ENCODE measurements around the gene LTBP1.
"Not testable (repeated sequence)": the region's sequence is repeated elsewhere in the genome, so short reads cannot be mapped to it uniquely, and the experiment has no call there.

The LTBP1 gene

DNA sequence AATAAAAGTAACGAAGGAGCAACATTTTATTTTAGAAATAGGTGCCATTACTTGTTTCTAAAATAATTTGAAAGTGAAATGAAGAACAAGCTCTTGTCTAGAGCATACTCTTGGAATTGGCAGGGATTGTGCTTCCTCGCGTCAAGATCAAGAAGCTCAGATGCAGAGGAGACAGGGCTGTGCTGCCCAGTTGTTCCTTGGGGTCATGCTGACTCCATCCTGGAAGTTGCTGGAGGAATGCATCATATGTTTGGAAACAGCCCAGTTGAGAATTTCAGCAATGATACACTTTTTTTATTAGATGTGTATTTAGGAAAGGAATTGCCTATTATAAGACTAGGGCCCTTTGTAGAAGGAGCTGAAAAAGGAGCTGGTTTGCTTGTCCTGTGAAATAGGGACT lies 17.2 kb downstream of the LTBP1 start:
- DNase-seq (ENCODE audit: low spot score) = peak; percentile 40

DNA sequence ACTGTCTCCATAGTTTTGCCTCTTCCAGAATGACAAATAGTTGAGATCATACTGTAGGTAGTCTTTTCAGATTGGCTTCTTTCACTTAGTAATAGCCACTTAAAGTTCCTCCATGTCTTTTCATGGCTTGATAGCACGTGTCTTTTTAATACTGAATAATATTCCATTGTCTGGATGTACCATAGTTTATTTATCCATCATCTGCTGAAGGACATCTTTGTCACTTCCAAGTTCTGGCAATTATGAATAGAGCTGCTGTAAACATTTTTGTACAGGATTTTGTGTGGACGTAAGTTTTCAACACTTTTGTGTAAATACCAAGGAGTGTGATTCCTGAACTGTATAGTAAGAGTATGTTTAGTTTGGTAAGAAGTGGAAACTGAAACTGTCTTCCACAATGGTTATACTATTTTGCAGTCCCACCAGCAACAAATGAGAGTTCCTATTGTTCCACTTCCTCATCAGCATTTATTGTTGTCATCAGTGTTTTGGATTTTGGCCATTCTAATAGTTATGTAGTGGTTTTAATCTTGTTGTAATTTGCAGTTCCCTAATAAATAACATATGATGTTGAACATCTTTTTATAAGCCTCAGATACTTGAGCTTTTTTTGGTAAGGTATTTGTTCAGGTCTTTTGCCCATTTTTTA lies 18.9 kb downstream of the LTBP1 start:
- no peak for DNase-seq (ENCODE audit: low spot score)

DNA sequence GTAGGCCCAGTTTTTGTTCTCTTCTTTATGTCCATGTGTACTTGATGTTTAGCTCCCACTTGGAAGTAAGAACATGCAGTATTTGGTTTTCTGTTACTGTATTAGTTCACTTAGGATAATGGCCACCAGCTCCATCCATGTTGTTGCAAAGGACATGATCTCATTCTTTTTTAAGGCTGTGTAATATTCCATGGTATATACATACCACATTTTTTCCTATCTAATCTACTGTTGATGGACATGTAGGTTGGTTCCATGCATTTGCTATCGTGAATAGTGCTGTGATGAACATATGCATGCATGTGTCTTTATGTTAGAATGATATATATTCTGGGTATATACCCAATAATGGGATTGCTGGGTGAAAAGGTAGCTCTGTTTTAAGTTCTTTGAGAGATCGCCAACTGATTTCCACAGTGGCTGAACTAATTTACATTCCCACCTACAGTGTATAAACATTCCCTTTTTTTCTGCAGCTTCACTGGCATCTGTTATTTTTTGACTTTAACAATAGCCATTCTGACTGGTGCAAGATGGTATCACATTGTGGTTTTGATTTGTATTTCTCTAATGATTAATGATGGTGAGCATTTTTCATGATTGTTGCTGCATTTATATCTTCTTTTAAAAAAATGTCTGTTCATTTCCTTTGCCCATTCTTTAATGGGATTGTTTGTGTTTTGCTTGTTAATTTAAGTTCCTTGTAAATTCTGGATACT lies 22.9 kb downstream of the LTBP1 start:
- DNase-seq (ENCODE audit: low spot score) = no peak

DNA sequence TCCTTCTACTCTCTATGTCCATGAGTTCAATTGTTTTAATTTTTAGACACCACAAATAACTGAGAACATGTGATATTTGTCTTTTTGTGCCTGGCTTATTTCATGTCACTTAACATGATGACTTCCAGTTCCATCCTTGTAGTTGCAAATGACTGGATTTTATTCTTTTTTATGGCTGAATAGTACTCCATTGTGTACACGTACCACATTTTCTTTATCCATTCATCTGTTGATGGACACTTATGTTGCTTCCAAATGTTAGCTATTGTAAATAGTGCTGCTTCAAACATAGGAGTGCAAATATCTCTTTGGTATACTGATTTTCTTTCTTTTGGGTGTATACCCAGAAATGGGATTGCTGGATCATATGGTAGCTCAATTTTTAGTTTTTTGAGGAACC lies 27.0 kb downstream of the LTBP1 start:
- not testable (repeated sequence) for DNase-seq (ENCODE audit: low spot score)

DNA sequence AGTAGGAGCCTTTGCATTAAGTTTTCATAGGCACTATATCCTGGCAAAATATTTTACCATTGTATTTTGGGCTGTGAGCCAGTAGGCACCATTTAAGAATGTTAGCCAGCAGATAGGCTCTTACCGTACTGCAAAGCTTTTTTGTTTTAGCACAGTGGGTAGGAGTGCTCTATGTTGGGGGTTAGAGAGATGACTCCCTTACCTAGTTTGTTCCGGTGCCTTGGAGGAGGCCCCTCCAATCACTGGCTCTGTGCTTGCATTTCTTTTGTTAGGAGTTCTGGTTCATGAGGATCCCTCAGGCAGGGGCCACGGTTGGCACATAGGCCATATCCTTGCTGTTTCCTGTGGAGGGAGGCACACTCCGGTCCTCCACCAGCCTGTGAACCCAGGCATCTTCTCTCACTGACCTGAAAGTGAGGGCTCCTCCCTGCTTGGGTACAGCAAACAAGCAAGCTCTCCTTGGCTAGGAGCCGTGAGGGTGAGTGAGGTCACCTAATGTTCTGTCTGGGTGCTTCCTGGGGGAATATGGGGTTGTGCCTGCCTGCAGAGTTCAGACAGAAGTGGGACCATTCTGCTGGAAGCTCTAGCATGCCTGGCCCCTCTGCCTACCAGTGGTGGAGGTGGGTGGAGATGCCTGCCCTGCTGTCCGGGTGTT lies 29.8 kb downstream of the LTBP1 start:
- DNase-seq (ENCODE audit: low spot score) = no peak

DNA sequence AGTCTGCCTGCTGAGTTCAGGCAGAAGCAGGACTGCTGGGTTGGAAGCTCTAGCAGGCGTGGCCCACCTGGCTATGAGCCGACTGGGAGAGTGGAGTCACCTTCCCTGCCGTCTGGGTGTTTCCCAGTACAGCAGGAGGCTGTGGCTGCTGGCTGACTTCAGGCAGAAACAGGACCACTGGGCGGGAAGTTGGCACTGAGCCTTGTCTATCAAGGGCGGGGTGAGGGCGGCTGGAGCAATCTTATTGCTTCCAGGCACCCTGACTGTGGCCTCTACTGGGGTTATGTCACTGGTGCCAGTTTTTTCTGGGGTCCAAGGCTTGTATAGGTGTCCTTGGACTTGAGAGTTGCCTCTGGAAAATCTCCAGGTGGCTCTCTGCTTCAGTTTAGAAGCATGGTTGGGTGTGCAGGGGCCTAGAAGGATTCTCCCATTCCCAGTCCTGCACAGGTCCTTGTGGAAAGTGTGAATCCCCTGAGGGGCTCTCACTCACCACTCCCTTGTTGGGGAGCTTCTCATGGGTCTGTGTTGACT lies 30.5 kb downstream of the LTBP1 start:
- DNase-seq (ENCODE audit: low spot score) = no peak

DNA sequence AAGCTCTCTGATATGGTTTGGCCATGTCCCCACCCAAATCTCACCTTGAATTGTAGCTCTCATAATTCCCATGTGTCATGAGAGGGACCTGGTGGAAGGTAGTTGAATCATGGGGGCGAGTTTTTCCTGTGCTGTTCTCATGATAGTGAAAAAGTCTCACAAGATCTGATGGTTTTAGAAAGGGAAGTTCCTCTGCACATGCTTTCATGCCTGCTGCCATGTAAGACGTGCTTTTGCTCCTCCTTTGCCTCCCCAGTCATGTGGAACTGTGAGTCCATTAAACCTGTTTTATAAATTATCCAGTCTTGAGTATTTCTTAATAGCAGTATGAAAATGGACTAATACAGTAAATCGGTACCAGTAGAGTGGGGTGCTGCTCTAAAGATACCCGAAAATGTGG lies 34.9 kb downstream of the LTBP1 start:
- DNase-seq (ENCODE audit: low spot score) = no peak

DNA sequence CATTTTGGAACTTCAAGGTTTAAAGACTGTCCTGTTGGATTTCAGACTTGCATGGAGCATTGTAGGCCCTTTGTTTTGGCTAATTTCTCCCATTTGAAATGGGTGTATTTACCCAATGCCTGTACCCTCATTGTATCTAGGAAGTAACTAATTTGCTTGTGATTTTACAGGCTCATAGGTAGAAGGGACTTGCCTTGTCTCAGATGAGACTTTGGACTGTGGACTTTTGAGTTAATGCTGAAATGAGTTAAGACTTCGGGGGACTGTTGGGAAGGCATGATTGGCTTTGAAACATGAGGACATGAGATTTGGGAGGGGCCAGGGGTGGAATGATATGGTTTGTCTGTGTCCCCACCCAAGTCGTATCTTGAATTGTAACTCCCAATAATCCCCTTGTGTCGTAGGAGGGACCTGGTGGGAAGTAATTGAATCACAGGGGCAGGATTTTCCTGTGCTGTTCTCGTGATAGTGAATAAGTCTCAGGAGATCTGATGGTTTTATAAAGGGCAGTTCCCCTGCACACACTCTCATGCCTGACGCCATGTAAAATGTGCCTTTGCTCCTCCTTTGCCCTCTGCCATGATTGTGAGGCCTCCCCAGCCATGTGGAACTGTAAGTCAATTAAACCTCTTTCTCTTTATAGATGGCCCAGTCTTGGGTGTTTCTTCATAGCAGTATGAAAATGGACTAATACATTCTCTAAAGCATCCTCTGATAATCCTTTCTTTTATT lies 36.6 kb downstream of the LTBP1 start:
- not testable (repeated sequence) for DNase-seq (ENCODE audit: low spot score)

DNA sequence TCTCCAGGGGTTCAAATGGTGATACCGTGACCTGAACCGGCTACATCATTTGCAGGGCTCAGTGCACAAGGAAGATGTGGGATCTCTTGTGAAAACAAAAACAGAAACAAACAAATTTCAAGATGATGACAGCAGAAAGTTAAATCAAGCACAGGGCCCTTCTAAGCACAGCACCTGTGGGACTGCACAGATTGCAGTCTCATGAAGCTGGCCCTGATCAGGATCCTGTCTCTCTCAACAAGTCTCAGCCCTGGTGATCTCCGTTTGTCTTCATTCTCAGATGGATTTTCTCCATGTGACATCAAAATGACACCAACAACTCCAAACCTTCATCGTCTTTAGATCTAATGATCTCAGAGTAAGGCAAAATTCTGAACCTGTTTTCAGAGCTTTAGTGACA lies 39.7 kb downstream of the LTBP1 start:
- DNase-seq (ENCODE audit: low spot score) = no peak

DNA sequence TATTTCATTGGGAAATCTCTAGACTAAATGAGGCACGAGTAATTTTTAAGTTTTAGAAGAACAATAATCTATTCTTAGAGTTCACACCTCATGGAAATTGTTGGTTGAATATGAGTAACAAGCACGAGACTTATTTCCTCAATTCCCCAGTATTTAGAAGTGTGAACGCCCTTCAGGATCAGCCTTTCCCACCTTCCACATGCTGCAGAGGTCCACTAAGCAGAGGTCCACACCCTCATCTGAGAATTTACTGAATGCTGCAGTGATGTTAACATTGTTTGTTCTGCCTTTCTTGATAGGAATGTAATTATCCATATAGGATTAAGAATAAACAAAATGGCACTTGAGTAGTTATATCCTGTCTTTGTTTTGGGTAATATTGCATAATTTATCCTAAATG lies 41.8 kb downstream of the LTBP1 start:
- DNase-seq (ENCODE audit: low spot score) = no peak

DNA sequence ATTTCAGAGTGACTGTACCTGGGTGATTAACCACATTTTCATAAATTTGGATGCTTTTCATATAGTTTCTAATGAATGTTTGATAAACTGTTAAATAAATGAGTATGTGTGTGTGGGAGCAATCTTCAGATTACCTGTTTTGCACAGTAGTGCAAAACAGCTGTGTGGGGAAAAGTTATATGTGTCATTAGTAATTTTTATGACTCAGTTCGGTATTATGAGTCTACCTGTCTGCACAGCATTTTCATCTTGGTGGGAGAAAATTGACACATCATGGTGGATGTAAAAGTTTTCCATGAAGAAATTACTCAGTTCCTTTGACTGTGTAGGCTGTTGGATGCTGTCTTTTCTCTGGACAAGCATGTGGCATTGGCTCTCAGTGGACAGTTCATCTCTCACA lies 43.8 kb downstream of the LTBP1 start:
- no peak for DNase-seq (ENCODE audit: low spot score)

DNA sequence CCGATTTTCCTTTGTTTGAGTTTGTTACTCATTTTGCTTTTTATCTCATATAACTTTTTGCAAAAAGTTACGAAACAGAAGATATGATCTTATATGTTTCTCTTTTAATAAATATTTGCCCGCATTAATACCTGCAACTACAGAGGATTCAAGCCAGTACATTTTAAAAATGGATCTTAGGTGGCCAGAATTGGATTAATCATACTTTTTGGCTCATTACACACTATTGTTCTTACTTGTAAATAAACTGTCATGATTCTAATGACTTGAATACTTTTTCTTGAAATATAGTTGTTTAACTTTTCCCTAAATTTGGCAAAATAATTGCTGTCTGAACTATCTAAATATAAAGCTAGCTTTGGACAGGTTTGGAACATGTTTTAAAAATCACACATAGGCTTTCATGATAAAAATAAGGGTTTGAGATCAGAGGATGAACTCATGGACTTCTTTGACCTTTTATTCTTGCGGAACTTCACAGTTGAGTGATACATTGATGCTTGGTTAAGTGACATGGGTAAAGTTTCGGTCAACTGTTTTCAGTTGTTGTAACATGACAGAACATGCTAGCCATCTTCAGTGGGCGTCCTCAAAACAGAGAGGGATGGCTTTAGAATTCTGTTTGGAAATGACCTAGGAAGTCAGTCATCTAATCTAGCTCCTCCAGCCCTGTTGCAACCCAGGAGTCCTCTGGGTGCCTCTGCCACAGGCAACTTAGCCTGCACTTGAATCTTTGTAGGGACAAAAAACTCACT lies 44.5 kb downstream of the LTBP1 start:
- DNase-seq (ENCODE audit: low spot score) = no peak

DNA sequence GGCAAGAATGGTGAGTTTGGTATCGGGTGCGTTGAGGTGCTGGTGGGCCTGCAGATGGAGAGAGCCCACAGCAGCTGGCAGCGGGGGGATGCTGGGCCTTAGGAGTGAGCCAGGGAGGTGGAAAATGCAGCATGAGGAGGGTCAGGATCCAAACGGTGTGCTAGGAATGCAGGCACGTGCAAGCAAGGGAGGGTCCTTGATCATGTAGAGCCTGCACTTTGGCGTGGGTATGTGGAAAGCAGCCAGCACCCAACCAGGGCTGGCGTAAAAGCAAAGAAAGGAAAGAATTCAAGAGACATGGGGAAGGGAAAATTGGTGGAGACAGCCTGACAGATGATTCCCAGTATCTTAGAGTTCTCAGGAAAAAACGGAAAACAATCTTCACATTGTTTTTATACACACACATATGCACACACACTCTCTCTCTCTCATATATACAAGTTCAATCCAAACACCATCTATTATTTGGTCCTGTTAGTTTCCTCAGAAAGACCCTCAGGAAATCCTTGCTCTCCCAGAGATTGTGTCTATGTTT lies 46.3 kb downstream of the LTBP1 start:
- DNase-seq (ENCODE audit: low spot score) = no peak

DNA sequence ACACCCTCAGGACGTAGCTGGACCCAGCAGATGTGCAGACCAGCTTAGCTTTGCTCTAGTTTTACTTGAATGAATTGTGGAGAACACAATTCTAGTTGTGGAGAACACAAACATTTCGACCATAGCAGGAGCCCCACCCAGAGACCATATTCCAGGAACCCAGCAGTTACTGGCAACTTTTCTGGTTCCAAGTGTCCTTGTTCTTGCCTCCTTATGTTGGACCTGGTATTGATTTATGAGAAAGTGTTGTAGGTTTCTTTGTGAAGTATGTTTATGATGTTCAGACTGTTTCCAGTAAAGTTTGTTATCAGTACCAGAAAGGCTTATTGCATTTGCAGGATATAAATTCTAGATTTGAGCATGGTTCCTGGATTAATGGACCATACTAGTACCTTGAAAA lies 51.0 kb downstream of the LTBP1 start:
- DNase-seq (ENCODE audit: low spot score) = no peak

DNA sequence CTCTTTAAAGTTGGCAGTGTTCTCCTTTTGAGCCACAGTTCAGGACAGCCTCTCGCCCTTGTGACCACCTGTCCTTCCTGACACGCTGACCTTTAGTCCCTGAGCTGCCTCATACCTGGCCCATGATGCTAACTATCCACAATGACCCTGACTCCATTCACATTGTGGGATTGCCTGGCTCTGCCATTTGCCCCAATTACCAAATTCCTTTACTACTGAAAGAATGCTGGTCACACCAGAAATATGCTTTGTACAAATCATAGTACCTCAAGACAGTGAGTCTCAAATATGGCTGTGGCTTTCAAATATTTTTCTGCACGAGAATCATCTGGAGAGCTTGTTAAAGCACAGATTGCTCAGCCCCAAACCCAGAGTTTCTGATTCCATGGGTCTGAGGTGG lies 54.2 kb downstream of the LTBP1 start:
- DNase-seq (ENCODE audit: low spot score) = peak; percentile 41

DNA sequence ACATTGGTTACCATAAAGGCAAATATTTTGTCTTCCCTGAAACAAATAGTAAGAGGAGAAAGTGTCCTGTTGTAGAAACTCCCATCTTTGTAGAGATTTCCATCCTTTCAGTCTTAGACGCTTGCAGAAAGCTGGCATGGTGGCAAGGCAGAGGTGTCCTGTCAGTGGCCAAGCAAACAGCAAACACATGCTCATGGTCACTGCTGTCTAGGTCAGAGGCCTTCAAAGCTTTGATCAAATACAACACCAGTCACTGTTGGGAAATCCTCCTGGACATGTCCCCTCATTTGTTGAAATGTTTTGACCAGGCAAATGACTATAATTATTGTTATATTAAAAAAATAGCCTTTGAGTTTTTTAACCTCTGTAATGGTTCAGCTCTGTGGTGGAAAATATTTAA lies 55.1 kb downstream of the LTBP1 start:
- DNase-seq (ENCODE audit: low spot score) = no peak

DNA sequence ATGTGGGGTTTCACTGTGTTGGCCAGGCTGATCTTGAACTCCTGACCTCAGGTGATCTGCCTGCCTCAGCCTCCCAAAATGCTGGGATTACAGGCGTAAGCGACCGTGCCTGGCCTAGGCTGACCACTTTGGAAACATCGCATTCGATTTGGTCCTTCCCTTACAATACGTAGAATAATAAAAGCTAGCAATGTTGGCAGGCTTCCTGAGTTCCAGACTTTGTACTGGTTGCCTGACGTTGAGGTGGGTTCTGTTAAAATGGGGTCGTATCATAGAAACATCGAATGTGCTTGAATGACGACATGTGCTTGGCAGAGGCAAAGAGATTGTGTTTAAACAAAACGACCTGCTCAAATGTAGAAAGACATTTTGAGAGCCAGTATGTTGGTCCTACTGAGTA lies 56.1 kb downstream of the LTBP1 start:
- DNase-seq (ENCODE audit: low spot score) = no peak

DNA sequence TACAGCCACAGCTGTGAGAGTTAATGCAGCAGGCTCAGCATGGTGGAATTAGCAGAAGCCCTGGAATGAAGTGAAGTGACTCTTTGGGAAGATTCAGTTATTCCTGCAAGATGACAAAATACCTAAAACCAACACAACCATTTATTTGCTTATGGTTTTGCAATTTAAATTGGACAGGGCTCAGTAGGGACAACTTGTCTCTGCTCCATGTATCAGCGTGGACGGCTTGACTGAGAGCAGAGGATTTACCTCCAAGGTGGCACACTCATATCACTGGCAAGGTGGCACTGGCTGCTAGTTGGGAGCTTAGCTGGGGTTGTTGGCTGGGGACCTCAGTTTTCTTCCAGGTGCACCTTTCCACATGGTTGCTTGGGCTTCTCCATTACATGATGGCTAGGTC lies 58.3 kb downstream of the LTBP1 start:
- no peak for DNase-seq (ENCODE audit: low spot score)

DNA sequence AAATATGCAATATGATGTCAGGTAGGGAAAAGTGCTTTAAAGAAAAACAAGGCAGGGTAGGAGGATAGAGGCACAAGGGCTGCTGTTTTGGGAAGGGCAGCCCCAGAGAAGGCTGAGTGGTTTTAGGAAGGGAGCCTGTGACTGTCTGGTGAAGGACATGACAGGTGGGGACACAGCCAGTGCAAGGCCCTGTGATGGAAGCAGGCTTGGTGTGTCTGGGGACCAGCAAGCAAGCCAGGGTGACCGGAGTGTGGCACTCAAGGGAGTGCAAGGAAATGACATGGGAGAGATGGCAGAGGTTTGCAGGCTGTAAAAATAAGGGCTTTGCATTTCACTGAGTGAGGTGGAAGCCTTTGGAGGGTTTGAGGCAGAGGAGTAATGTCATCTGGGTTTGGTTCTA lies 62.0 kb downstream of the LTBP1 start:
- no peak for DNase-seq (ENCODE audit: low spot score)

DNA sequence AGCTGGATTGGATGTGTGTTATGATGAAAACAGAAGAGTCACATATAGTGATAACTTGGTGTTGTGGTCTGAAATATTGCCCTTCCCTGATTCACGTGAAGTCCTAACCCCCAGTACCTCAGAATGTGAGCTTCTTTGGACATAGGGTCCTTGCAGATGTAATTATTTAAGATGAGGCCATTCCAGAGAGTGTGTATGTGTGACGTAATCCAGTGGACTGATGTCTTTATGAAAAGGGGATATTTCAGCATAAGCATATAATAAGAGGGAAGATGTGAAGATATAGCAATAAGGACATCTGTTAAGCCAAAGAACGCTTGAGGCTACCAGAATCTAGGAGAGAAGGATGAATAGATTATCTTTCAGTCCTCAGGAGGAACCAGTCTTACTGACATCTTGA lies 62.5 kb downstream of the LTBP1 start:
- DNase-seq (ENCODE audit: low spot score) = no peak

DNA sequence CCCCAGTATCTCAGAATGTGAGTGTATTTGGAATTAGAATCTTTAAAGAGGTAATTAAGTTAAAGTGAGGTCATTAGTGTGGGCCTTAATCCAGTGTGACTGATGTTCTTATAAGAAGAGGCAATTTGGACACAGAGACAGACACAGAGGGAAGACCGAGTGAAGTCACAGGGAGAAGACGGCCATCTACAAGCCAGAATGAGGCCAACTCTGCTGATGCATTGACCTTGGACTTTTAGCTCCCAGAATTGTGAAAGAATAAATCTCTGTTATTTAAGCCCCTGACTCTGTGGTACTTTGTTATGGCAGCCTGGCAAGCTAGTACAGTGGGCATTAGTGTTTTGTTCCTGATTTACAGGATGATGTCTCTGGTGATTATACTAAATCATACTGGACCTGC lies 64.6 kb downstream of the LTBP1 start:
- DNase-seq (ENCODE audit: low spot score) = no peak

DNA sequence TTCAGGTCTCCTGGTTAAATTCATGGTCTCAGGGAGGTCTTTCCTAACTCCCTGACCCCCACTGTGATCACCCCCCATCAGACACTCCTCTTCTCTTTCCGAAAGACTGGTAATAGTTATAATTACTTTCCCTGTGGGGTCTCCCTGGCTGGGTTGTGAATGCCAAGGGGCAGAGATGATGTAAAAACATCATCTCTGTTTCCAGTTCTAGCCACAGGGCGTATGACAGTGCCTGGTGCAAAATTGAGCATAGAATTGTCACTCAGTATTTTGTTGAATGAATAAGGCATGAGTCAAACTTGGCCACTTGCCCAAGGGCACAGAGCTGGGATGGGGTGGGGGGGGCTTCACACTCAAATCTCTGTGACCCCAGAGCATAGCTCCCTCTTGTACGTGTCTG lies 65.2 kb downstream of the LTBP1 start:
- DNase-seq (ENCODE audit: low spot score) = no peak

All from GM03348 (cell line).